ENCODE data around the gene C18orf54. TPM values are rescaled to one million over a fixed set of nuclear protein-coding genes. Genes with fewer than 3 reads are reported as not detected.
"Not testable (repeated sequence)": the region's sequence is repeated elsewhere in the genome, so short reads cannot be mapped to it uniquely, and the experiment has no call there.

Gene C18orf54
- total RNA-seq, 1 donor from 2014 or later: 6.9 TPM

DNA sequence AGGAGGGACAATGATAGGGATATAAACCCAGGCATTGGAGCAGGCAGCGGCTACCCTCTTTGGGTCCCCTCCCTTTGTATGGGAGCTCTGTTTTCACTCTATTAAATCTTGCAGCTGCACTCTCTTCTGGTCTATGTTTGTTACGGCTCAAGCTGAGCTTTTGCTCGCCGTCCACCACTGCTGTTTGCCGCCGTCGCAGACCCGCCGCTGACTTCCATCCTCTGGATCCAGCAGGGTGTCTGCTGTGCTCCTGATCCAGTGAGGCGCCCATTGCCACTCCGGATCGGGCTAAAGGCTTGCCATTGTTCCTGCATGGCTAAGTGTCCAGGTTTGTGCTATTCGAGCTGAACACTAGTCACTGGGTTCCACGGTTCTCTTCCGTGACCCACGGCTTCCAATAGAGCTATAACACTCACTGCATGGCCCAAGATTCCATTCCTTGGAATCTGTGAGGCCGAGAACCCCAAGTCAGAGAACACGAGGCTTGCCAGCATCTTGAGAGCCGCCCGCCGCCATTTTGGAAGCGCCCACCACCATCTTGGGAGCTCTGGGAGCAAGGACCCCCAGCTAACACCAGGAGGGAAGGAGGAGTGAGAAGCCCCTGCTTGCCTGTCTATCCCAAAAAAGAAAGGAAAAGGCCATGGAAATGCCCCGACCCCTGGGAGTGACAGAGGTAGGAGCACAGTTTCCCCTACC lies 29.2 kb downstream of the C18orf54 start:
- DNase-seq (ENCODE audit: low read depth, low spot score): not testable (repeated sequence)

DNA sequence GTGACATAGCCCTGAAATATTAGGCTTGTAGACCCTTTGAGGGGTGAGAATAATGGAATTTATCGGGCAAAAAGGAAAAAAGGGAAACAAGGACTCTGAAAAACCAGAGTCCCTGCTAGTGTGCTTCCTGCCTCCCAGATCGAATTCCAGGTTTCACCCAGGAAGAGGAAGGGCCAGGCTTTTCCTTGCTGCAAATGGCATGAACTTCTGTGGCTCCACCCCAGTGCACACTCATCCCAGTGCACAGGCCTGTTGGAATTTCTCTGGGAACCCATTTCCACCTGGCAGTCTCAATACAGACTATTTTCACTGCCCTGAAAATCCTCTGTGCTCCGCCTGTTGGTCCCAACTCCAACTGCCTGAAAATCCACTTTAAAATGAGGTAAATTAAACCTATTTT lies 29.9 kb downstream of the C18orf54 start:
- DNase-seq (ENCODE audit: low read depth, low spot score): no peak

DNA sequence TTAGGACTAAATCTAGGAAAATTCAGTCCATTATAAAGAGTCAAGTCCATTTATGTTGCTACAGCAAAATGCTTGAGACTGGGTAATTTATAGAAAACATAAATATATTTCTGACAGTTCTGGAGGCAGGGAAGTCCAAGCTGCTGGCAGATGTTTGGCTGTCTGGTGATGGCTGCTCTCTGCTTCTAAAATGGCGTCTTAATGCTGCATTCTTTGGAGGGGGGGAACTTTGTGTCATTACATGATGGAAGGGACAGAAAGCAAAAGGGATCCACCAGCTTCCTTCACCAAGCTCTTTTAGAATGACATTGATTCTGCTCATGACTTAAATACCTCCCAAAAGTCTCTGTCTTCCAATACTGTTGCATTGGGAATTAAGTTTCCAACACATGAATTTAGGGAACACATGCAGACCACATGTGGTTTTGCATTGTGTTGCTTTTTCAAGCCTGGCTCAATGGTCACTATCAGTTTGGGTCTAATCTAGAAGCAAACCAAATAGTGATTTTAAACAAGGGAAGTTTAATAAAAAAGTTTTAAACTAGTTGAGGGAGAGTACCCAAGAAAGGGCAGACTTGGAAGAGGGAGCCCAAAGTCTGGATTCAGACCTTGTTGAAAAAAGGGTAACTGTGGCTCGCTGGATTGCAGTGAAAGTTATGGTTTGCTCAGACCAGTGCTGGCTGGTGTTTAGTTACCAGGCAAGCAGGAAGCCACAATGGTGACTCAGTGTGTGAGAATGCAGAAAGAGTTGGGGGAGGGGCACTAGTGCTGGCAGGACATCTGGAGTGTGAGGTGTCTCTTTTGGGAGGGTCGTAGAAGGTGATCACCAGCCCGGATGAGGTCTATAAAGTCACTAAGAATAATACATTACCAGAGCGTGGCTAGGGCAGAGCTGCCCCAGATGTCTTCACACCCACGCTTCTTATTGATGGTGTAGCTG lies 30.8 kb downstream of the C18orf54 start:
- DNase-seq (ENCODE audit: low read depth, low spot score): peak; percentile 57

DNA sequence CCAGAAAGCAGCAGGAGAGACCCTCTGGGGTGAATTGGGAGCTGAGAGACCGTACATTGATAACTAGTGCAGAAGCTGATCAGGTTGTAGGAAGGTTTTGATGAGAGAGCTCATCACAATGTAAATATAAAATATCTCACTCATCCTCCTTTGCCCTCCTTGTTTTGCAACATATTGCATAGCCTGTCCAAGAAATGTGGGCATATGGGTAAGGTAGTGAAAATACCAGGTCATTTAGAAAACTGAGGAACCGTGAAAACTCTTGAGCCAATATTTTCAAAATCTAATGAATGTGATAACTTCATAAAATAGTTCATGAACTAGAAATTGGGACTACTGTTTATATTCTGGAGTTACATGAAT lies 31.4 kb downstream of the C18orf54 start:
- no peak for DNase-seq (ENCODE audit: low read depth, low spot score)

DNA sequence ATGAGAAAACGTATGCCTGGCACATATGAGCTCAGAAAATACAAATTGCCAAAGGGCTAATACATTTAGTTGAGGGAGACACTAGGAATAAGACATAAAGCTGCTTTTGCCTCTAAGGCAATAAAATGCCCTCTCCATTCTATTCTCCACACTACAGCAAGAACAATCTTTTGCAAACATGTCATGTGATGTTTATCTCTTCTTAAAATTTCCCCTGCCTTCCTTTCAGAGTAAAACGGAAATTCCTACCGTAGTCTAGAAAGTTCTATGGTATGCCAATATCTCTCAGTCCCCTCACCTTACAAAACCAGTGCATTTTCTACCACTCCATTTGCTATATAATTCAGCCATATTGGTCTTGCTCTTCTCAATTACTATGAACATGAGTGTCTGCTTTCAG lies 33.1 kb downstream of the C18orf54 start:
- DNase-seq (ENCODE audit: low read depth, low spot score): no peak

DNA sequence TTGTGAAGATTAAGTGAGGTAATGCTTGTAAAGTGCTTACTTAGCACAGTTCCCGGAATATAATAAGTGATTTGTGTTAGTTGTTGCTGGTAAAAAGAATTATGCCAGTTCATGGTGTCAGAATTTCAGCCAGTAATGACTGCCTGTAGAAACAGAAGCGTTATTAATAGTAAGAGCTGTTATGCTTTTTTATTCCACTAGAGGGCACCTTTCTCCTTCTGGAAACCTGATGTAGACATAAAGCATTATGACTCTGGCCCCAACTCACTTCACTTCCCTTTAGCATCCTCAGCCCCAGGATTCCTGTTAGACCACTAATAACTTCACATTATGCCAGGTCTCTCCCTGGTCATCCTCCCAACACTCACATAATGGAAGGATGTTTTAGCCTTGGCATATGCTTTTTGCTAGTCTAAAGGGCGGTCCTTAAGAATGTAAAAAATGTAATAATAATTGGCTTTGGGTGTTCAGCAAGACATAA lies 34.9 kb downstream of the C18orf54 start:
- peak; percentile 20 for DNase-seq (ENCODE audit: low read depth, low spot score)

DNA sequence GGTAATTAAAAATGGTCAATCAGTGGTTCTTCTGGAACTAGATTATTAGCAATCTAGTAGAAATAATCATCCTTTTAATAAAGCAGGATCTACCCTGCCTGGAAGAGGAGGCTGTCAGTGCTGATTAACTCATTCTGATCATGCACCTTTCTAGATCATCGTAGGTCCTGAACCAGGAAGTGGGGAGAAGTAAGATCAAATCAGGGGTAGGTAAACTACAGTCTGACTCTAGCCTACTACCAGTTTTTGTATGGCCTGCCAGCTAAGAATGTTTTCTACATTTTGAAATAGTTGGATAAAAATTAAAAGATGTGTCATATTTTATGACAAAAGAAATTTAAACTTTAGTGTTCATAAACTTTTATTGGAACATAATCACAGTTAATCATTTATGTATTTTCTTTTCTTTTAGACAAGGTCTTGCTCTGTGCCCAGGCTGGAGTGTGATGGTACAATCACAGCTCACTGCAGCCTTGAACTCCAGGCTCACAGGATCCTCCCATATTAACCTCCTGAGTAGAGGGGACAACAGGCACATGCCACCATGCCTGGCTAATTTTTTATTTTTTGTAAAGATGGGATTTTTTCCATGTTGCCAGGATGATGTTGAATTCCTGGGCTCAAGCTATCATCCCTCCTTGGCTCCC lies 36.1 kb downstream of the C18orf54 start:
- no peak for DNase-seq (ENCODE audit: low read depth, low spot score)

DNA sequence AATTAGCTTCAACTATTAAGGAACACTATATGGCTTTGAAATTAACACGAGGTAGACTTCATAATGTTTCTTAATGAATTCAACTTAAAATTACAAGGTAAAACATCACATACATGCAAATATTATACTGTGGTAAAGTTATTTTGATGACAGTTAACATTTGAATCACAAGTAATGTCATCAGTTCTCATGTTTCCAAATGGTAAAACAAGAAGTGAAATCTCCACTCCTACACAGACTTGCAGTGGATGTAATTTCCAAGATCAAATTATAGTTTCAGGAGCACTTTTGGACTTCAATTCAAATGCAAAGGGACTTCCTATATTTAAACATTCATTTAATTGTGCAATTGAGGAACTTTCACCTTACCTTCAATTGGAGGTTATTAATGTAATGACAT lies 39.1 kb downstream of the C18orf54 start:
- no peak for DNase-seq (ENCODE audit: low read depth, low spot score)

DNA sequence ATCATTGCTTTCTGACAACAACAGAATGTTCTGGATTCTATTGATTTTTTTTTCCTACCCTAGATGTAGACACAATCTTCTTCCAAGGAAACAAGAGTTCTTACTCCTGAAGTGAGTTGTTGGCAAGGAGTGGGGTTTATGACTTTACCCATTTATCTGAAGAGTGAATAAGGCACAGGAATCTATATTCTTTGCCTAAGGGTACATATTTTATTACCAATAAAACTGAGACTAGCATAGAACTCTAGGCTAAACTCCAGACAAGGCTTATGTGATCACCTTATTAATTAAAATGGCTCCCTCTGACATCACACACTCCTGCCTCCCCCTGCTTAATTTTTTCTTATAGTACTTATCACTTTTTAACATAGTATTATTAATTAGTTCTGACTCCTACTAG lies 47.6 kb downstream of the C18orf54 start:
- DNase-seq (ENCODE audit: low read depth, low spot score): no peak

DNA sequence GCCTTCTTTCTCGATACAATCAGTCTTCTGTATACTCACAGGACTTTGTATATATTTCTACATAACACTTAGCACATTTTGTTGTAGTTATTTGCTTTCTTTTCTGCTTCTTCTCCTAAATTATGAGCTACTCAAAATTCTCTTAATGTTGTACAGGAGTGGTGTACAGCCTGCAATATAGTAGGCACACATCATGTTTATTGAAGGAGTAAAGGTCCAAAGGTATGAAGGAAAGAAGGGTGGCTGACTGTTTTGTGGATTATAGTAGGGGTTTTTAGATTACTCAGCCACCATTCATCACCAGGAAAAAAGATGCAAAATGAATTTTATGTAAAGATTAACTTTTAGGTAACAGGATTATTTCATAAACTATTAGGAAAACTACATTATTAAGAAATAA lies 54.1 kb downstream of the C18orf54 start:
- DNase-seq (ENCODE audit: low read depth, low spot score): no peak

DNA sequence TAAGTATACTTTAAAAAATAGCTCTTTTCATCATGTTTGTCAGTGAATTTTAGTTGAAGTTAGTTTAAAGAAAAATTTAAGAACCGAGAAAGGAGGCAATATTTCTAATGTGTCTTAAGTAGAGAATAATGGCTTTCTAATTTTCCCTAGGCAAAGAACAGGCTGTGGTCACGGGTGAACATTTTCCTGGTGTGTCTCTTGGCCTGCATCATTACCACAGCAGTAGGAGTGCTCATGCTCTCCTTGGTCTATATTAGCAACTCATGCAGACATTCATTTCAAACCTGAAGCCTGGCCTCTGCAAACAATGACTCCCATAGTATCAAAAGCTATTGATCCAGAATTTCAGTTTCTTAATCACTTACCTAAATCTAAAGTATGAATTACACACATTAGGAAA lies 57.4 kb downstream of the C18orf54 start:
- DNase-seq (ENCODE audit: low read depth, low spot score): no peak

DNA sequence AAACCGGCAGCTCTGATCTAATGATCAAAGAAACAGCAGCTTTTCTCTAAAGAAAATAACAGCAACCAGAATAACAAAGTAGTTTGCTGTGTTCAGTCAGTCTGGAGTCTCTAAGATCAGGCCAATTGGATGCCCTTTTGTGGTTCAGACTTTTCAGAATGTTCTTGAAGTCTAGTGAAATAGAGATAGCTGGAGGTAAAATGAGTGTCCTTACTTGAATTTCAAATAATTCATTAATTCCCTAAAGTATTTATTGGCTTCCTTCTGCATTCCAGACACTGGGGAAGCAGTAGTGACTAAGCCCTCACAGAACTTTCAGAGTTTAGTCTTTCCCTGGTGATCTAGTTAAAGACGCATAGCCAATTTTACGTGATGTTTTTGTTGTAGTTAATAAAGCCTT lies 58.7 kb downstream of the C18orf54 start:
- DNase-seq (ENCODE audit: low read depth, low spot score): no peak

DNA sequence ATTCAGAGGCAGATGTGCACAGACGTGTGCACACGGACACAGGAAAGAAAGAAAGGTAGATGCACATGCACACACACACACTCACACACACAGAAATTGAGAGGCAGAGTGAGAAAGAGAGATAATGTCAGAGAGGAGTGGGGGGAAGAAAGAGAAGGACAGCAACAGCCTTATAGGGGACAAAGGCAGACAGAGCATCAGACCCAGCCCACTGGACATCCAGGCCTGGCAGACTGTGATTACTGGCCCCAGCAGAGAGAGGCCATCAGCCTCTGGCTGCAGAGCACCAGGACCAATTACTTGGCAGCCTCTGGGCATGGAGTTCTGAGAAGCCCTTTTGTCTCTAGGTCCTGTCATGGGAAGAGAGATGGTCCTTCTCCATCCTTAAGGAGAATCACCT lies 66.1 kb downstream of the C18orf54 start:
- no peak for DNase-seq (ENCODE audit: low read depth, low spot score)

DNA sequence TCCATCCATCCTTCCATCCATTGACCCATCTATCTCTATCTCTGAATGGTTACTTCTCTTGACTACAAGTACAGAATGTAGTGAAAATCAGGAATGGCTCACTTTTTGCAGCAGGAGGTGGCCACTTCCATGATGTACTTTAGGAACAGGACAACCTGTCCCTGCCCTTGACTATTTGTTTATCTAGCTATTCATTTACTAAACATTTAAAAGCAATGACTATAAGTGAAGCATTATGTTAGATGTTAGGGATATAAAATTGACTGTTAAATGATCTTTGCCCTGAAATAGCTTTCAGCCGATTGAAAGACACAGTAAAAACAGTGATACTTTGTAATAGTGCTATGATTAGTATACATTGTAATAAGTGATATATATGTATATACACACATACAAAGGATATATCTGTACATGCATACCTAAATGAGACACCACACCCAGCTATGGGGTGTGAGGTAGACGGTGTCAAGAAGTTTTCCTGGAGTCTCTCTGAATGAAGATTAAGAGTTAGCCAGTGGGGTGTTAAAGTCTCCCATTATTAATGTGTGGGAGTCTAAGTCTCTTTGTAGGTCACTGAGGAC lies 68.5 kb downstream of the C18orf54 start:
- no peak for DNase-seq (ENCODE audit: low read depth, low spot score)

Other genes starting within 250 kb of the C18orf54 start
- gene MBD2, start 133.2 kb upstream of the C18orf54 start, total RNA-seq: 46.2 and 58.9 TPM in 2 replicates
- gene POLI, start 88.4 kb upstream of the C18orf54 start, total RNA-seq: 16.6 and 19.0 TPM in 2 replicates
- 0.33 TPM in 1 of 2 replicates, not detected in the other for gene STARD6, start within 50 bp of the C18orf54 start, total RNA-seq
- gene DYNAP, start 233.3 kb downstream of the C18orf54 start, total RNA-seq: not detected in 2 replicates